Activated naive CD4-positive, alpha-beta T cell (primary cell): ENCODE measurements around the gene WASHC2A.
A peak's percentile ranks its signal among the peaks of the same experiment; 100 is the strongest.
"Not testable (repeated sequence)": the region's sequence is repeated elsewhere in the genome, so short reads cannot be mapped to it uniquely, and the experiment has no call there.

Source experiments
- DNase-seq, 4 experiments: peaks; one replicate each; lab custom pipeline; 2025; lab: John Stamatoyannopoulos, UW

The WASHC2A gene

GRCh38 chr10:50067546-50068351 is at the start of gene WASHC2A:
WASHC2A (plus strand) TSS chr10:50067954; CDS start chr10:50068006, 52 bp downstream.
- DNase-seq, result peak; percentile 67 to 80 (median 72)

GRCh38 chr10:50019279-50019678 is 48.5 kb upstream of the WASHC2A start:
- DNase-seq, result not testable (repeated sequence)

- DNase-seq, result not testable (repeated sequence)
Measured at GRCh38 chr10:50020451-50021024, 47.2 kb upstream of the WASHC2A start.

- DNase-seq, result no peak
Measured at GRCh38 chr10:50021646-50022045, 46.1 kb upstream of the WASHC2A start.

- not testable (repeated sequence) for DNase-seq
Measured at GRCh38 chr10:50024716-50025383, 42.9 kb upstream of the WASHC2A start.

- no peak for DNase-seq
Measured at GRCh38 chr10:50025627-50026026, 42.1 kb upstream of the WASHC2A start.

GRCh38 chr10:50027195-50027594 is 40.6 kb upstream of the WASHC2A start:
- DNase-seq, result no peak

GRCh38 chr10:50033481-50033880 is 34.3 kb upstream of the WASHC2A start:
- no peak for DNase-seq

GRCh38 chr10:50035337-50035736 is 32.4 kb upstream of the WASHC2A start:
- DNase-seq, result not testable (repeated sequence)

- DNase-seq, result no peak
Measured at GRCh38 chr10:50044941-50045664, 22.7 kb upstream of the WASHC2A start.

GRCh38 chr10:50046457-50046856 is 21.3 kb upstream of the WASHC2A start:
- DNase-seq, result not testable (repeated sequence)

- DNase-seq, result not testable (repeated sequence)
Measured at GRCh38 chr10:50047594-50047993, 20.2 kb upstream of the WASHC2A start.

GRCh38 chr10:50051995-50052660 is 15.6 kb upstream of the WASHC2A start:
- DNase-seq, result not testable (repeated sequence)

GRCh38 chr10:50052778-50053376 is 14.9 kb upstream of the WASHC2A start:
- not testable (repeated sequence) for DNase-seq

- not testable (repeated sequence) for DNase-seq
Measured at GRCh38 chr10:50055494-50056292, 12.1 kb upstream of the WASHC2A start.

- DNase-seq, result not testable (repeated sequence)
Measured at GRCh38 chr10:50056654-50057053, 11.1 kb upstream of the WASHC2A start.

GRCh38 chr10:50058727-50059126 is 9.0 kb upstream of the WASHC2A start:
- not testable (repeated sequence) for DNase-seq

GRCh38 chr10:50059946-50060345 is 7.8 kb upstream of the WASHC2A start:
- DNase-seq, result not testable (repeated sequence)

GRCh38 chr10:50061548-50061947 is 6.2 kb upstream of the WASHC2A start:
- DNase-seq, result not testable (repeated sequence)

- DNase-seq, result peak in 1 of 4 experiments; percentile 1
Measured at GRCh38 chr10:50063100-50063499, 4.7 kb upstream of the WASHC2A start.
